Caki2 (cell line): ENCODE results near the gene SH3BP2. TPM values are rescaled to one million over a fixed set of nuclear protein-coding genes. Genes with fewer than 3 reads are reported as not detected.

Experiments
- DNase-seq: peaks from one replicate; pipeline ENCODE4 v3.0.0-alpha.2; 2015; ENCODE audit warnings: low read depth
- in situ Hi-C: cut with HindIII; loops from 2 replicates; pipeline ENCODE4 v1.10.0; 2016; ENCODE audit warnings: low sequenced_read_pairs, low pct_unique_long_range_greater_than_20kb, mixed read lengths
- total RNA-seq: library from RNA; depleted of rRNA; stranded (reverse); fragments of >200 nt; shearing (Covaris generic); gene quantifications from 2 replicates; pipeline ENCODE4 v1.2.3, GENCODE V29; 2014; ENCODE audit warnings: low replicate concordance

SH3BP2 gene
- total RNA-seq, 1 experiment from 2014 or later = 17.9 TPM

DNA sequence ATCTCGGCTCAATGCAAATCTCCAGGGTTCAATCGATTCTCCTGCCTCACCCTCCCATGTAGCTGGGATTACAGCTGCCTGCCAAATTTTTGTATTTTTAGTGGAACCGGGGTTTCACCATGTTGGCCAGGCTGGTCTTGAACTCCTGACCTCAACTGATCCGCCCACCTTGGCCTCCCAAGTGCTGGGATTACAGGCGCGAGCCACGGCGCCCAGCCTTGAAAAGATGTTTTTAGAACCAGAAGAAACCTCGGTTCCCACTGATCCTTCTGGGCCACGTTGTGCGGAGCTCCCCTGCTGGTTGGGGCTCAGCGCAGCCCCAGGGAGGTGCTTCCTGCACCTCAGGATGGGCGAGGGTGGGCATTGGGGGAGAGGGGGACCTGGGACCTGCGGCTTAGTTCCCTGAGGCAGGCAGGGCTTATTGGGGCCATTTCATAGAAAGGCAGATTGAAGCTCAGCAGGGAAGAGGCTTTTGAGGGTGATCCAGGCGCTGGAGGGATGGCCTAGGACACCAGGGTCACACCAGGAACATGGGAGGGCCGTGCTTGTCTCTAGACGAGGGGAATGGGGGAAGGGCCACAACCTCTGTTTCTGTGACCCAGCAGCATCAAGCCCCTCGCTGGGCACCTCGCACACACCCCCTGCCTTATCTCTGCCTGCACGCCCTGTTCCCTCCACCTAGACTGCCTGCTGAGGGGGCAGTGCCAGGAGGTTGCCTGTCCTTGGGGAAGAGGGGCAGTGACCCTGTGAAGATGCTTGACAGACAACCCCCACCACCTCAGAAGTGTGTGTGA lies 44.4 kb downstream of the SH3BP2 start:
- in situ Hi-C loops = no loop called here
- DNase-seq = no peak

DNA sequence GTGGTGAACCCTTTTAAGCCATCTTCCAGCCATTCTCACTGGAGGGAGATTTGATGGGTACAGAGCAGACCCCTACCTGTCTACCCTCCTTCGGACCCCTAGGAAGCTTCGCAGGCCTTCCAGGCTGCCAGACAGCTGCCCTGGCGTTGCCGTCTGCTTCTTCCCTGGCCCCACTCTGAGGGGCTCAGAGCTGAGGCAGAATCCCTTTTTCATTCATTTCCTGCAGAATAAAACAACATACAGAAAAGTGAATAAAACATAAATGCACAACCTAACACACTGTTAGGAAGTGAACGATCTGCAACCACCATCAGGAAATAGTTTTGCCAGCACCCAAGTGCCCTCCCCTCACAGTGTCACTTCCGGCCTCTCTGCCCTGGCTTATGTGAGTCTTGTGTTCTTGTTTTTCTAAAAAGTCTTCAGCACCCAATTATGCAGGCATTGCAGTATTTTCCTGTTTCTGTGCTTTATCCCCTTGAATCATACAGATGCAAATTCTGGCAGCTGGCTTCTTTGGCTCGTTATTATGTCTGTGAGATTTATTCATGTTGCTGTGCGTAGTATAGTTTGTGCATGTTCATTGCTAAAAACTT lies 45.1 kb downstream of the SH3BP2 start:
- in situ Hi-C loops = no loop called here
- no peak for DNase-seq

- DNase-seq = no peak
- in situ Hi-C loops = no loop called here
Measured at GRCh38 chr4:2839060-2839459, 46.2 kb downstream of the SH3BP2 start.

- no peak for DNase-seq
- in situ Hi-C loops = no loop called here
Measured at GRCh38 chr4:2842687-2843262, 49.9 kb downstream of the SH3BP2 start.

GRCh38 chr4:2843263-2843940 lies 50.5 kb downstream of the SH3BP2 start, which contains the start of gene ADD1:
TSS of gene ADD1 (plus strand) at chr4:2843844. CDS start at chr4:2875916, 32,072 bp downstream.
- peak; percentile 91 for DNase-seq
- in situ Hi-C loops = no loop called here

- in situ Hi-C loops = no loop called here
- DNase-seq = peak; percentile 28
Measured at GRCh38 chr4:2843941-2844584, 51.2 kb downstream of the SH3BP2 start.

DNA sequence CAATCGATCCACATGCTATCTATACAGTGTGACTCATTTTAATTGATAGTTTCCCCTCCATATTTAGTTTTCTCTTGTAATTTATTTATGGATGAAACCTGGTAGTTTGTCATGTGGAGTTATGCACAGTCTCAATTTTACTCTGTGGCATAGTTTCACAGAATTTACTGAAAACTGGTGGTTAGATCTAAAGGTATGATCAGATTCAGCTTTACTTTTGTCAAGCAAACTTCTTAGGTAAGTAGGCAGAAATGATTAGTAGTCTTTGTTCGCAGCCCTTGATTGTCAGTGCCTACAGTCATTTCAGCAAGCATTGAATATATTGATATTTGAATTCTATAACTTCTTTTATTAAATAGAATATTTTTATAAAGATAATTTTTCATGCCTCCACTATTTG lies 53.3 kb downstream of the SH3BP2 start:
- no peak for DNase-seq
- in situ Hi-C loops = no loop called here

GRCh38 chr4:2847302-2847871 lies 54.5 kb downstream of the SH3BP2 start:
- in situ Hi-C loops = no loop called here
- no peak for DNase-seq

DNA sequence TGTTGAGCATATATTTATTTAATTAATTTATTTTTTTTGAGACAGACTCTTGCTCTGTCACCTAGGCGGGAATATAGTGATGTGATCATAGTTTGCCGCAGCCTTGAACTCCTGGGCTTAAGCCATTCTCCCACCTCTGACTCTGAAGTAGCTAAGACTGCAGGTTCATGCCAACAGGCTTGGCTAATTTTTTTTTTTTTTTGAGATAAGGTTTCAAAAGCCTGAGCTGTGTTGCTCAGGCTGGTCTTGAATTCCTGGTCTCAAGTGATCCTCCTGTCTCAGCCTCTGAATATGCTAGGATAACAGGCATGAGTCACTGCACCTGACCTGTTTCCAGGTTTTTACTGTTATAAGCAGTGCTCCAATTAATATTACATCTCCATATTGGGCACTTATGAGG lies 55.6 kb downstream of the SH3BP2 start:
- no peak for DNase-seq
- in situ Hi-C loops = no loop called here

GRCh38 chr4:2849267-2850152 lies 56.6 kb downstream of the SH3BP2 start:
- in situ Hi-C loops = no loop called here
- DNase-seq = no peak

DNA sequence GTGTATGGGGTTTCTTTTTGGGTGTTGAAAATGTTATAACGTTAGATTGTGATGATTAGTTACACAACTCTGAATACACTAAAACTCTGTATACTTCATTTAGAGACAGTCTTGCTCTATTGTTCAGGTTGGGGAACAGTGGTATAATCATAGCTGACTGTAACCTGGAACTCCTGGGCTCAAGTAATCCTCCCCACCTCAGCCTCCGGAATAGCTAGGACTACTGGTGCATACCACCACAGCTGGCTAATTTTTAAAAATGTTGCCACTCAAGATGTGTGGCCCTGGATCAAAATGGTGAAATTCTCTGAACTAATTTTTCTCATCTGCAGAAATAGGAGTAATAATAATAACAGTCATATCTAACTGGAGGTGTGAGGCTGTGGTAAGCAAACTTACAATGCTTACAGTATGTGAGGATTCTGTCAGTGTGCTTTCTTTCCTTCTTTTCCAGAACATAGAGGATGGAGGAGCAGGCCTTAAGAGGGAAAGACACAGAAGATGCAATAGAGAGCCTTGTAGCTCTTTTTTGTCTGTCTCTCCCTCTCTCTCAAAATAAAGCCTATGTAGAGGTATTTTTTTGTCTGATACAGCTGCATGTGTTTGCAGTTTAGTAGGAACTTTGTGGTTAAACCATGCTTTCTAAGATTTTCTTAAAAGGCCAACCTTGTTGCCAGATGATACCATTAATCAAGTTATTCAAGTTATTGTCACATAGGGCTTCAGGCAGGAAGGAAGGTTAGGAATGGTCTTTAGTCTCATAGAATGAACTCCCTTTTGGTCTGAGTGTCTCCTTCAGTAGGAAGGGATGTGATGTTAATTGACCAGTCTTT lies 58.3 kb downstream of the SH3BP2 start:
- in situ Hi-C loops = no loop called here
- no peak for DNase-seq

GRCh38 chr4:2852481-2852921 lies 59.6 kb downstream of the SH3BP2 start:
- peak; percentile 23 for DNase-seq
- in situ Hi-C loops = no loop called here

- in situ Hi-C loops = no loop called here
- DNase-seq = no peak
Measured at GRCh38 chr4:2855584-2855983, 62.7 kb downstream of the SH3BP2 start.

DNA sequence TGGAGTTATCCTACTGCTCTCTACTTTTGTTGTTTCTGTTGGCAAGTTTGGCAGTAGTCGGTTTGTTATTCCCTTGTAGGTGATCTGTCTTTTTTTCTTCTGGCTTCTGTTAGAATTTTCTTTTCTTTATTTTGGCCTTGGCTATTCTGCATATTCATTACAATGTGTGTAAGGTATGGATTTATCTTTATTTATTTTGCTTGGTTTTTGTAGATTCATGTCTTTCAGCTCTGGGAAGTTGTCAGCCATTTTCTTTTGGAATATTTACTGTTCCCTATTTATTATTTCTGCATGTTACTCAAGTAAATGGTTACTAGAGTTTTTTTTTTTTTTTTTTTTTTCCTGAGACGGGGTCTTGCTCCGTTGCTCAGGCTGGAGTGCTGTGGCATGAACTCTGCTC lies 63.4 kb downstream of the SH3BP2 start:
- no peak for DNase-seq
- in situ Hi-C loops = no loop called here

- in situ Hi-C loops = no loop called here
Measured at GRCh38 chr4:2857349-2857927, 64.6 kb downstream of the SH3BP2 start.

More at GRCh38 chr4:2857349-2857927, 64.6 kb downstream of the SH3BP2 start:
- no peak for DNase-seq
